Gastroesophageal sphincter (tissue), 4 donors: ENCODE results near the gene NUP42. TPM values are rescaled to one million over a fixed set of nuclear protein-coding genes. Genes with fewer than 3 reads are reported as not detected.

Source experiments
- ATAC-seq: fragments of 150-250 bp; one replicate; pipeline ENCODE4 v1.9.1; 2016; ENCODE audit warnings: mild to moderate bottlenecking, moderate library complexity
- H3K27ac ChIP-seq, 4 donors: fragments of 200-600 bp; sonication (generic) in 3 of 4; 1 replicate in 3 of 4; 2 replicates in 1 of 4; pipeline ENCODE4 v1.5.1; 2016 to 2019
- H3K27me3 ChIP-seq: fragments of 200-600 bp; sonication (generic); one replicate; pipeline ENCODE4 v1.5.1; 2019
- H3K36me3 ChIP-seq, 2 donors: fragments of 200-600 bp; sonication (generic); one replicate each; pipeline ENCODE4 v1.5.1; 2019; ENCODE audit warnings: control low read depth in 1 of 2
- H3K4me1 ChIP-seq, 3 donors: fragments of 200-600 bp; sonication (generic); 1 replicate in 2 of 3; 2 replicates in 1 of 3; pipeline ENCODE4 v1.5.1; 2016 to 2019; ENCODE audit warnings: control low read depth in 2 of 3
- H3K4me3 ChIP-seq, 2 donors: fragments of 200-600 bp; sonication (generic); one replicate each; pipeline ENCODE4 v1.5.1; 2019; ENCODE audit warnings: mild to moderate bottlenecking in 1 of 2, moderate library complexity in 1 of 2
- H3K9me3 ChIP-seq, 3 donors: fragments of 200-600 bp; sonication (generic); one replicate each; pipeline ENCODE4 v1.5.1; 2017 to 2019; ENCODE audit warnings: control low read depth in 2 of 3
- EP300 ChIP-seq: sonication (generic); formaldehyde crosslinking; IDR thresholded peaks from one replicate; pipeline ENCODE4 v1.6.1; 2017; ENCODE audit warnings: antibody characterized with exemption, mild to moderate bottlenecking
- POLR2A ChIP-seq, 2 donors: fragments of 450-650 bp; IDR thresholded peaks; one replicate each; pipeline ENCODE4 v1.6.1; 2017; ENCODE audit warnings: antibody characterized with exemption in 2 of 2, mild to moderate bottlenecking in 2 of 2, moderate library complexity in 1 of 2
- POLR2AphosphoS5 ChIP-seq: sonication (generic); formaldehyde crosslinking; IDR thresholded peaks from one replicate; pipeline ENCODE4 v1.6.1; 2017; ENCODE audit warnings: antibody characterized with exemption
- WGBS, 2 donors: methylation state at CpG; one replicate each; pipeline ENCODE4 v1.1.5; 2018; ENCODE audit warnings: low coverage in 1 of 2; 5-methylcytosine and 5-hydroxymethylcytosine counted together
- total RNA-seq, 4 donors: library from RNA; depleted of rRNA; stranded (reverse); fragments of >200 nt; gene quantifications; one replicate each; pipeline ENCODE4 v1.1.0, GENCODE V29; 2016
- TF ChIP-seq, protein P1 (sequence below), 4 experiments: fragments of 200-600 bp in 2 of 4; fragments of 450-650 bp in 2 of 4; sonication (generic) in 1 of 4; IDR thresholded peaks; one replicate each; pipeline ENCODE4 v1.5.1; 2017 to 2019; ENCODE audit warnings: antibody characterized with exemption in 4 of 4, mild to moderate bottlenecking in 2 of 4, moderate library complexity in 2 of 4

Gene NUP42
- total RNA-seq, 4 donors from 2014 or later, result 27.7 to 32.7 (median 31.6) TPM

DNA sequence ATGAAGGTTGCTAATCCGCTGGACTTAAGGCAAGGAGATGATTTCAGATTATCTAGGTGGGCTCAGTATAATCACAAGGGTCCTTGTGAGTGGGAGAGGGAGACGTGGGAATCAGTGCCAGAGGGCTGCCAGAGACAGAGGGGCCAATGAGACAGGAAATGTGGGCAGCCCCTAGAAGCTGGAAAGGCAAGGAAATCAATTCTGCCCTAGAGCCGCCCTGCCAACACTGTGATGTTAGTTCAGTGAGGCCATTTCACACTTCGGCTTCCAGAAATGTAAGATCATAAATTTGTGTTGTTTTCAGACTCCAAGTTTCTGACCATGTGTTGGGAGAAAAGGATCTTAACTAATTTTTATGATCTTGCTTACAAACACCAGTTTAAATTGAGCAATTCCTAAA lies 61.1 kb downstream of the NUP42 start:
- TF ChIP-seq, protein P1, sequence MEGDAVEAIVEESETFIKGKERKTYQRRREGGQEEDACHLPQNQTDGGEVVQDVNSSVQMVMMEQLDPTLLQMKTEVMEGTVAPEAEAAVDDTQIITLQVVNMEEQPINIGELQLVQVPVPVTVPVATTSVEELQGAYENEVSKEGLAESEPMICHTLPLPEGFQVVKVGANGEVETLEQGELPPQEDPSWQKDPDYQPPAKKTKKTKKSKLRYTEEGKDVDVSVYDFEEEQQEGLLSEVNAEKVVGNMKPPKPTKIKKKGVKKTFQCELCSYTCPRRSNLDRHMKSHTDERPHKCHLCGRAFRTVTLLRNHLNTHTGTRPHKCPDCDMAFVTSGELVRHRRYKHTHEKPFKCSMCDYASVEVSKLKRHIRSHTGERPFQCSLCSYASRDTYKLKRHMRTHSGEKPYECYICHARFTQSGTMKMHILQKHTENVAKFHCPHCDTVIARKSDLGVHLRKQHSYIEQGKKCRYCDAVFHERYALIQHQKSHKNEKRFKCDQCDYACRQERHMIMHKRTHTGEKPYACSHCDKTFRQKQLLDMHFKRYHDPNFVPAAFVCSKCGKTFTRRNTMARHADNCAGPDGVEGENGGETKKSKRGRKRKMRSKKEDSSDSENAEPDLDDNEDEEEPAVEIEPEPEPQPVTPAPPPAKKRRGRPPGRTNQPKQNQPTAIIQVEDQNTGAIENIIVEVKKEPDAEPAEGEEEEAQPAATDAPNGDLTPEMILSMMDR (IDR thresholded peaks at IDR 0.05), result no peak
- TF ChIP-seq POLR2A (IDR thresholded peaks at IDR 0.05) (no peak), EP300 (no peak), POLR2AphosphoS5 (no peak)
- peaks cover 0 to 37% (median 0%) of the 10 kb centered on the region in 3 donors for H3K4me1 ChIP-seq
- no peaks in the 10 kb centered on the region for H3K36me3 ChIP-seq
- peak overlapping the region in 3 of 4 donors; percentile 20 to 33 (median 25) for H3K27ac ChIP-seq
- 42 to 60% methylated on average over 3 of the region's 4 CpGs for WGBS, 2 donors
- no peak for ATAC-seq
- H3K9me3 ChIP-seq, result no peaks in the 10 kb centered on the region
- no peak overlapping the region for H3K4me3 ChIP-seq
- H3K27me3 ChIP-seq, result peaks cover 7% of the 10 kb centered on the region

- Histone ChIP-seq H3K27me3 (peaks cover 22% of the 10 kb centered on the region), H3K36me3 (no peaks in the 10 kb centered on the region), H3K4me3 (peak within 1 kb of the TSS; percentile 27 to 55), H3K9me3 (peaks cover 0 to 3% (median 0%) of the 10 kb centered on the region in 3 donors), H3K4me1 (peaks cover 0 to 54% (median 0%) of the 10 kb centered on the region in 3 donors), H3K27ac (peak within 1 kb of the TSS in 3 of 4 donors; percentile 73 to 81 (median 78))
- peak; percentile 75 for ATAC-seq
- WGBS, 2 donors, result 31 to 38% methylated on average over 5 to 7 of the region's 7 CpGs
- peak; percentile 22 to 23 for TF ChIP-seq POLR2A (IDR thresholded peaks at IDR 0.05)
- no peak for TF ChIP-seq EP300
- TF ChIP-seq, protein P1 (IDR thresholded peaks at IDR 0.05), result no peak
- peak; percentile 59 for TF ChIP-seq POLR2AphosphoS5
Measured at GRCh38 chr7:23246555-23246954, 64.7 kb downstream of the NUP42 start, which contains the start of gene GPNMB. GPNMB (plus strand) TSS chr7:23246775; CDS start chr7:23246858, 83 bp downstream.

DNA sequence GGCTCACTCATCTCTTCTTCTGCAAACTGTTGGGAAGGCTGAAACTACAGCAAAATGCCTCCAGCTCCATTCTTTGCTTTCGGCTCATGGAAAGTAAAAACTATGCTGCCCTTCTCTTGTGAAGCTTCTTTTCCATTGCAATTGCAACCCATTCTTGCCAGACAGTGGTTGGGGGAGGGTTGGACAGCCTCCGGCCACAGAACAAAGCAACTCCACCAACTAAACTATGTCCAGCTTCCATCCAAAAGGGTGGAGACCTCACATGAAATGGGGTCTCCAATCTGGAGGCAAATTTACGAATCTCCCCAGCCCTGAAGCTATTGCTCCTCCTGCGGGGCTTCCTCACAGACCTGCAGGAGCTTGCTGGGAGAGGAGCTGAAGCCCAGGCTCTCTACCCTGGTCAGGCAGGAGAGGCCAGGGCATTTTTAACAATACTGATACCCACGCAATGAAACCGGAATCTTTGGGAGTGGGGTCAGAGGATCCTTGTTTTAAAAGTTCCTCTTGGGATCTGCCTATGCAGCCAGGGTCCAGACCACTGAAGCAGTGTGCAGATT lies 65.3 kb downstream of the NUP42 start:
- TF ChIP-seq EP300, result no peak
- TF ChIP-seq, protein P1 (IDR thresholded peaks at IDR 0.05), result no peak
- TF ChIP-seq POLR2A (IDR thresholded peaks at IDR 0.05), result no peak
- no peak for TF ChIP-seq POLR2AphosphoS5
- Histone ChIP-seq H3K27me3 (peaks cover 22% of the 10 kb centered on the region), H3K9me3 (peaks cover 0 to 7% (median 0%) of the 10 kb centered on the region in 3 donors), H3K27ac (peak overlapping the region in 3 of 4 donors; percentile 73 to 81 (median 78)), H3K4me1 (peaks cover 0 to 54% (median 0%) of the 10 kb centered on the region in 3 donors), H3K36me3 (no peaks in the 10 kb centered on the region), H3K4me3 (peak overlapping the region; percentile 27 to 55)
- ATAC-seq, result peak; percentile 15
- 32 to 80% methylated on average over 1 to 4 of the region's 6 CpGs for WGBS, 2 donors

DNA sequence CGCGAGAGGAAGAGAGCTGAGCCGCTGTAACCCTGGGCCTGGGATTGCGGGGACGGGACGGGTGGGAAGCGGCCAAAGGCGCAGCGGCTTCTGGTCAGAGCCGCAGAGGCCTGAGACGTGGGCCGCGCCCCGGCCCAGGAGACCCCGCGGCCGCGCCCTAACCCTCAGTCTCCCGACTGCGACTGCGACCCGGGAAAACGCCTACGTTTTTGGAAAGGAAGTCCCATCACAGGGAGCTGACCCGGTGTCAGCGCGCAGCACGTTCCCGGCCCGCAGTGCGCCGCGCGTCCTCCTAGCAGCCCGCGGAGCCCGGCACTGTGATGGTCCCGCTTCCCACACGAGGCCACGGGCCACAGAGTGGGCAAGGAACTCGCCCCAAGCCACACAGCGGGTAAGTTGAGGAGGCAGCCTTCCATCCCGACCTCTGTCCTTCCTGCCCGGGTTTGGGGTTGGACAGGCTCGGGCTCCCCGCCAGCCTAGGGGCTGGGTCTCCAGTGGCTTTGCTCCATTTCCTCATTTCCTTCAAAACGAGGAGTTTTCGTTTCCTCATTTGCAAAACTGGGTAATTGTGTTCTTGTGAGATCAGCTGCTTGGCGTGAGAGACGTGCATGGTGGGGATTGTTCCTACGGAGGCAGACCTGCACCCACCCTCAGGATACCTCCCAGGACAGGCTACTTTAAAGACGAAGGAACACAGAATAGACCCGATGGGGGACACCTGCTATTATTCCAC lies 65.9 kb downstream of the NUP42 start:
- ATAC-seq, result peak; percentile 51
- H3K36me3 ChIP-seq, result no peaks in the 10 kb centered on the region
- TF ChIP-seq, protein P1 (IDR thresholded peaks at IDR 0.05), result no peak
- TF ChIP-seq POLR2A (IDR thresholded peaks at IDR 0.05) (peak in 1 of 2 donors; percentile 27), EP300 (no peak)

More for the DNA sequence above, 65.9 kb downstream of the NUP42 start:
- H3K27ac ChIP-seq, result peak overlapping the region in 3 of 4 donors; percentile 73 to 81 (median 78)
- H3K27me3 ChIP-seq, result peaks cover 22% of the 10 kb centered on the region
- WGBS, 2 donors, result 19% methylated on average over 19 of the region's 53 CpGs; no CpG with 5 or more reads in 1 of the 2 donors
- H3K9me3 ChIP-seq, result peaks cover 0 to 7% (median 0%) of the 10 kb centered on the region in 3 donors
- H3K4me3 ChIP-seq, result peak overlapping the region; percentile 27 to 55
- peaks cover 0 to 49% (median 0%) of the 10 kb centered on the region in 3 donors for H3K4me1 ChIP-seq
